Lower leg skin (tissue), 4 donors: ENCODE results near the gene TSPAN33. TPM values are rescaled to one million over a fixed set of nuclear protein-coding genes. Genes with fewer than 3 reads are reported as not detected.

ENCODE experiments used
- DNase-seq, 2 donors: peaks; one replicate each; pipeline ENCODE4 v3.0.0-alpha.2; 2019; ENCODE audit warnings: low spot score in 2 of 2
- H3K4me3 ChIP-seq: fragments of 200-600 bp; sonication (generic); 2 replicates; pipeline ENCODE4 v1.5.1; 2017; ENCODE audit warnings: mild to moderate bottlenecking, low read depth; ENCODE audit not compliant: poor library complexity, severe bottlenecking
- POLR2A ChIP-seq, 2 donors: fragments of 450-650 bp; IDR thresholded peaks; one replicate each; pipeline ENCODE4 v1.6.1; 2016 to 2017; ENCODE audit warnings: antibody characterized with exemption in 2 of 2, mild to moderate bottlenecking in 1 of 2, moderate library complexity in 1 of 2
- WGBS, 2 donors: methylation state at CpG; one replicate each; pipeline ENCODE4 v1.1.5; 2018; 5-methylcytosine and 5-hydroxymethylcytosine counted together
- intact Hi-C: fragments of 100-400 bp; cut with DNase I; formaldehyde crosslinking; loops from one replicate; pipeline ENCODE4 v1.15.0; 2023; ENCODE audit warnings: low total_unique reads
- total RNA-seq, 4 donors: library from RNA; depleted of rRNA; stranded (reverse); fragments of >200 nt; gene quantifications; one replicate each; pipeline ENCODE4 v1.1.0, GENCODE V29; 2016
- TF ChIP-seq, protein P1 (sequence below), 3 donors: fragments of 450-650 bp; IDR thresholded peaks; one replicate each; pipeline ENCODE4 v1.5.1; 2016; ENCODE audit warnings: antibody characterized with exemption in 3 of 3, mild to moderate bottlenecking in 3 of 3, moderate library complexity in 2 of 3

The TSPAN33 gene
- total RNA-seq, 4 donors from 2014 or later = 7.4 to 13.4 (median 9.9) TPM

DNA sequence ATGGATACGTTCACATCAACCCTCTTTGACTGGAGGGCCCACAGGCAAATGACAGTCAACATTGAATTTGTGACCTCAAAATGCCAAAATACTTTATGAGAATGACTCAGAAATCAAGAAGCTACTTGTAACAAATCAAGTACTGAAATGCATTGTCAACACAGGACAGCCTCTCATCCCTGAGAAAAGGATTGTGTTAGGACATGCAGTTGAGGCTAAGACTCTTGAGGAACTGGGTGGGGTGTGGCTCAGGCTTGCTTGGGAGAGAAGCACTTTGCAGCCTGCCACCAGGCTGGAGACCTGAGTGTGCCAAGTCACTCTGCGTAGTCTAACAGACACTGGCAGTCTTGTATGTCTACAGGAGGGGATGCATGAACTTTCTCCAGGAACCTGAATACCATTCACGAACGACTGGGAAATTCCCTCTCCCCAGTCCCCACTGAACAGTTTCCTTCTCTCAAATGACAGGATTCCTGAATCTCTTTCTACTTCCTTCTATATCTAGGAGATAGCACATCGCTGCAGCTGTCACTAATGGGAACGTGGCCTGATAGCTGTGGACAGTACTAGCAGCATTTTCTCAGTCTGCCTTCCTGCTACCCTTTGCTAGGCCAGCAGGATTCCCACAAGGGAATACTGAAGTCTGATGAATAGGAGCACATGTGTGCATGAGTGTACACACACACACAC, 40.6 kb downstream of the TSPAN33 start:
- intact Hi-C loops = no loop called here
- peak in 1 of 2 donors; percentile 61 for DNase-seq
- WGBS, 2 donors = 34 to 53% methylated on average over 6 of the region's 6 CpGs
- H3K4me3 ChIP-seq = no peak overlapping the region
- TF ChIP-seq POLR2A (IDR thresholded peaks at IDR 0.05) = no peak
- TF ChIP-seq, protein P1, sequence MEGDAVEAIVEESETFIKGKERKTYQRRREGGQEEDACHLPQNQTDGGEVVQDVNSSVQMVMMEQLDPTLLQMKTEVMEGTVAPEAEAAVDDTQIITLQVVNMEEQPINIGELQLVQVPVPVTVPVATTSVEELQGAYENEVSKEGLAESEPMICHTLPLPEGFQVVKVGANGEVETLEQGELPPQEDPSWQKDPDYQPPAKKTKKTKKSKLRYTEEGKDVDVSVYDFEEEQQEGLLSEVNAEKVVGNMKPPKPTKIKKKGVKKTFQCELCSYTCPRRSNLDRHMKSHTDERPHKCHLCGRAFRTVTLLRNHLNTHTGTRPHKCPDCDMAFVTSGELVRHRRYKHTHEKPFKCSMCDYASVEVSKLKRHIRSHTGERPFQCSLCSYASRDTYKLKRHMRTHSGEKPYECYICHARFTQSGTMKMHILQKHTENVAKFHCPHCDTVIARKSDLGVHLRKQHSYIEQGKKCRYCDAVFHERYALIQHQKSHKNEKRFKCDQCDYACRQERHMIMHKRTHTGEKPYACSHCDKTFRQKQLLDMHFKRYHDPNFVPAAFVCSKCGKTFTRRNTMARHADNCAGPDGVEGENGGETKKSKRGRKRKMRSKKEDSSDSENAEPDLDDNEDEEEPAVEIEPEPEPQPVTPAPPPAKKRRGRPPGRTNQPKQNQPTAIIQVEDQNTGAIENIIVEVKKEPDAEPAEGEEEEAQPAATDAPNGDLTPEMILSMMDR (IDR thresholded peaks at IDR 0.05) = no peak

DNA sequence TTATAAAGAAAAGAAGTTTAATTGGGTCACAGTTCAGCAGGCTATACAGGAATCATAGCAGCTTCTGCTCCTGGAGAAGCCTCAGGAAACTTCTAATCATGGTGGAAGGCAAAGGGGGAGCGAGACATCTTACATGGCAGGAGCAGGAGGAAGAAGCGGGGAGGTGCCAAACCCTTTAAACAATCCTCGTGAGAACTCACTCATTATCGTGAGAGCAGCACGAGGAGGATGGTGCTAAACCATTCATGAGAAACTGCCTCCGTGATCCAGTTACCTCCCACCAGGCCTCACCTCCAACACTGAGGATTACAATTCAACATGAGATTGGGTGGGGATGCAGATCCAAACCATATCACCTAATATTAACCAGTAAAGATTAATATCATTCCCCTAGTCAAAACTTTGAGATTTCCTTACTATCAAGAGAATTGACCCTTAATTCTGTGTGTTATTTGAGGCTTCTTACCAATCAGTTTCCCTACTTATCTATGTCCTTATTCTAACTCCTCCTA, 42.3 kb downstream of the TSPAN33 start:
- WGBS, 2 donors = 93 to 94% methylated on average over 6 of the region's 6 CpGs
- intact Hi-C loops = no loop called here
- TF ChIP-seq, protein P1 (IDR thresholded peaks at IDR 0.05) = no peak
- no peak for TF ChIP-seq POLR2A (IDR thresholded peaks at IDR 0.05)
- peak in 1 of 2 donors; percentile 21 for DNase-seq
- no peak overlapping the region for H3K4me3 ChIP-seq

GRCh38 chr7:129187681-129188371, 43.3 kb downstream of the TSPAN33 start:
- peak overlapping the region; percentile 59 for H3K4me3 ChIP-seq
- no peak for DNase-seq
- 25 to 28% methylated on average over 14 of the region's 14 CpGs for WGBS, 2 donors
- intact Hi-C loops = no loop called here
- no peak for TF ChIP-seq POLR2A (IDR thresholded peaks at IDR 0.05)

GRCh38 chr7:129188372-129188891, 43.9 kb downstream of the TSPAN33 start, which contains the start of gene SMO:
Gene SMO (plus strand): TSS chr7:129188633. CDS start chr7:129189152, 519 bp downstream.
- peak within 1 kb of the TSS; percentile 59 for H3K4me3 ChIP-seq
- intact Hi-C loops = no loop called here
- TF ChIP-seq, protein P1 (IDR thresholded peaks at IDR 0.05) = no peak
- no peak for TF ChIP-seq POLR2A (IDR thresholded peaks at IDR 0.05)
- DNase-seq = peak in 1 of 2 donors; percentile 89
- 0 to 2% methylated on average over 10 to 46 of the region's 48 CpGs for WGBS, 2 donors

DNA sequence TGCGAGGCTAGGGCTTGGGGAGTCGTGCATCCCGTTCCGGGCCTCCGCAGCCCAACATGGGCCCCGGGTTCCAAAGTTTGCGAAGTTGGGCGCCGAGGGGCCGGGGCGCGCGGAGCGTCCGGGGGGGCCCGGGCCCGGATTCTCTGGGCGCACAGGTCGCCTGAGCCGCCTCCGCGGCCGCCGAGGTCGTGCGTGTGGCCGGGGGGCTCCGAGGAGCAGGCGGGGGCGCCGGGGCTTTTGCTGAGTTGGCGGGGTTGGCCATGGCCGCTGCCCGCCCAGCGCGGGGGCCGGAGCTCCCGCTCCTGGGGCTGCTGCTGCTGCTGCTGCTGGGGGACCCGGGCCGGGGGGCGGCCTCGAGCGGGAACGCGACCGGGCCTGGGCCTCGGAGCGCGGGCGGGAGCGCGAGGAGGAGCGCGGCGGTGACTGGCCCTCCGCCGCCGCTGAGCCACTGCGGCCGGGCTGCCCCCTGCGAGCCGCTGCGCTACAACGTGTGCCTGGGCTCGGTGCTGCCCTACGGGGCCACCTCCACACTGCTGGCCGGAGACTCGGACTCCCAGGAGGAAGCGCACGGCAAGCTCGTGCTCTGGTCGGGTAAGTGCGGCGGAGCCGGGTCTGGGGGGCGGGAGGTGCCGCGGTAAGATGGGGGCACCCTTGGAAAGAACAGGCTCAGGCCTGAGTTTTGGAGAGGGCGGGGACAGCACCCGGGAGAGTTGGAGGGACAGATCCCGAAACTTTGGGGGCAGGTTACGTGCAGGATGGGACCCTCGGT, 44.6 kb downstream of the TSPAN33 start:
- 1 to 3% methylated on average over 20 to 57 of the region's 83 CpGs for WGBS, 2 donors

More for the DNA sequence above, 44.6 kb downstream of the TSPAN33 start:
- peak in 1 of 2 donors; percentile 80 for DNase-seq
- intact Hi-C loops = no loop called here
- peak overlapping the region; percentile 59 for H3K4me3 ChIP-seq
- TF ChIP-seq POLR2A (IDR thresholded peaks at IDR 0.05) = no peak
- TF ChIP-seq, protein P1 (IDR thresholded peaks at IDR 0.05) = no peak
